ENCODE measurements around the gene TRIM66.
A peak's percentile ranks its signal among the peaks of the same experiment; 100 is the strongest.

The TRIM66 gene

DNA sequence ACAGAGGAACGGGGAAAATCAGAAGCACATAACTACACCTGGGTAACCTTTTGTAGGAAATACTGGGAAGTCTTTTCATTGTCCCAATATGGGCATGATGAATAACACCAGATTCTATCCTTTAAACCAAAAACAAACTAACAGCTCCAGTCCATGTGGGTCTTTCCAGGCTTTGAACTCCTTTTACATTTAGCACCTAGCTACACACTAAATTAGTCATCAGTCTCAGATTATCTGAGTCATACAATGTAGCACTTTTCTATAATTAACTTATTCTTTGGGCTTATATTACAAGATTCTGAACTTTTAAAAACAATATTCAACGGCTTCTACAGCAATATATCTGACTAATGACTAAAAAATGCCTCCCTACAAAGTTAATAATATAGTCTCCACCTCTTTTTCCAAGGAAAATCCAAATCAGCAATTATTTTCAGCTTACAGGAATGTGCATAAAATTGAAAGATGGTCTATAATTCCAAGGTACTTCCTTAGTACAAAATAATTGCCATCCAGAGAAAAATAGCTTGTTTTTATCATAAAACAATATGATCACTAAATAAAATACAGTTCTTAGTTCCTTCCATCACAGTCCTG lies 114.8 kb downstream of the TRIM66 start:
- DNase-seq (ENCODE audit: low read depth in 2 of 2): peak in 1 of 2 experiments; percentile 10

DNA sequence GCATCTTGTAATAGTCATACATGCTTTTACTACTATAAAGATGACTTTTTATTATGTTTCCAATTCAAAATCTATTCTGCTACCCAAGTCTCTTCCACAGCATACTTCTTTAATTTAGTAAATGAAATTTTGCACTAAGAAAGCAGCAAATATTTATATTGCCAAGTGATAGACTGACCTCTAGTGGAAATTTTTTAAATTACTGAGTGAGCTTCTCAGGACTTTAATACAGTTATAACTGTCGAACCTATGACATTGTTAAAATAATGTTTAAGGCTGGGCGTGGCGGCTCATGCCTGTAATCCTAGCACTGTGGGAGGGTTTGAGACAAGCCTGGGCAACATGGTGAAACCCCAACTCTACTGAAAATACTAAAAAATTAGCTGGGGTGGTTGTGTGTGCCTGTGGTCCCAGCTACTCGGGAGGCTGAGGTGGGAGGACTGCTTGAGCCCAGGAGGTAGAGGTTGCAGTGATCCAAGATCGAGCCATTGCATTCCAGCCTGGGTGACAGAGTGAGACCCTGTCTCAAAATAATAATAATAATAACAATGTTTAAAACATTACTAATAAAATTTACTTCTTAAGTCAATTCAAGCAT lies 115.8 kb downstream of the TRIM66 start:
- DNase-seq (ENCODE audit: low read depth in 2 of 2): peak in 1 of 2 experiments; percentile 27

DNA sequence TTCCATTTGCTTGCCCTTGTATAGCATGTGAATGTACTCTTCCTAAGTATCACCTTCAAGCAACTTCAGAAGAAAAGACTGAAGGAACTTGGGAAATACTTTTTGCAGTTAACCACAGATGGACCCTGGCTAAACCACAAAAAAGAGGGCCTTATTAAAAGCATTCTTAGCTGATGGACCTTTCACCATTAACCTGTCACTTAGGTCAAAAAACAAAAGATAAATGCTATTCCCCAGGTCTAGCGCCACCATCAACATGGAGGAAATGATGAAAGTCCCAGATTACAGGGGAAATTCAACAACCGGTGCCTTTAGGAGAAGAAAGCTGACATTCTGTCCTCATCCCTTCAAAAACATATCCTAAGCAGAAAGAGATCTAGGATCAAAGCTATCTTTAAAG lies 117.9 kb downstream of the TRIM66 start:
- no peak for DNase-seq (ENCODE audit: low read depth in 2 of 2)
